BE2C (cell line): Measurements from ENCODE around the gene PHLDB1.
A peak's percentile ranks its signal among the peaks of the same experiment; 100 is the strongest.
"Not testable (repeated sequence)": the region's sequence is repeated elsewhere in the genome, so short reads cannot be mapped to it uniquely, and the experiment has no call there.

Experiments used
- DNase-seq: peaks from one replicate; pipeline ENCODE4 v3.0.0-alpha.2; 2020
- H3K27me3 ChIP-seq: fragments of 250-450 bp; sonication (Bioruptor Pico); 2 replicates; pipeline ENCODE4 v1.5.1; 2020; ENCODE audit warnings: mild to moderate bottlenecking
- H3K36me3 ChIP-seq: fragments of 250-450 bp; sonication (Bioruptor Pico); 2 replicates; pipeline ENCODE4 v1.5.1; 2020; ENCODE audit warnings: mild to moderate bottlenecking
- H3K4me1 ChIP-seq: fragments of 250-450 bp; sonication (Bioruptor Pico); 2 replicates; pipeline ENCODE4 v1.5.1; 2020
- H3K4me3 ChIP-seq: 2 replicates; pipeline ENCODE4 v1.5.1; 2011; ENCODE audit warnings: low read depth, low read length
- H3K9me3 ChIP-seq: fragments of 250-450 bp; sonication (Bioruptor Pico); 2 replicates; pipeline ENCODE4 v1.5.1; 2020
- TF ChIP-seq, protein P1 (sequence below): IDR thresholded peaks from 2 replicates; pipeline ENCODE4 v1.5.1; 2012; ENCODE audit warnings: mild to moderate bottlenecking, low read depth, low read length

The PHLDB1 gene

GRCh38 chr11:118592616-118593367 lies 14.6 kb upstream of the PHLDB1 start:
- Histone ChIP-seq H3K36me3 (peaks cover 74% of the 10 kb centered on the region), H3K4me1 (peaks cover 21% of the 10 kb centered on the region), H3K9me3 (no peaks in the 10 kb centered on the region), H3K27me3 (no peaks in the 10 kb centered on the region), H3K4me3 (no peak overlapping the region)
- TF ChIP-seq, protein P1, sequence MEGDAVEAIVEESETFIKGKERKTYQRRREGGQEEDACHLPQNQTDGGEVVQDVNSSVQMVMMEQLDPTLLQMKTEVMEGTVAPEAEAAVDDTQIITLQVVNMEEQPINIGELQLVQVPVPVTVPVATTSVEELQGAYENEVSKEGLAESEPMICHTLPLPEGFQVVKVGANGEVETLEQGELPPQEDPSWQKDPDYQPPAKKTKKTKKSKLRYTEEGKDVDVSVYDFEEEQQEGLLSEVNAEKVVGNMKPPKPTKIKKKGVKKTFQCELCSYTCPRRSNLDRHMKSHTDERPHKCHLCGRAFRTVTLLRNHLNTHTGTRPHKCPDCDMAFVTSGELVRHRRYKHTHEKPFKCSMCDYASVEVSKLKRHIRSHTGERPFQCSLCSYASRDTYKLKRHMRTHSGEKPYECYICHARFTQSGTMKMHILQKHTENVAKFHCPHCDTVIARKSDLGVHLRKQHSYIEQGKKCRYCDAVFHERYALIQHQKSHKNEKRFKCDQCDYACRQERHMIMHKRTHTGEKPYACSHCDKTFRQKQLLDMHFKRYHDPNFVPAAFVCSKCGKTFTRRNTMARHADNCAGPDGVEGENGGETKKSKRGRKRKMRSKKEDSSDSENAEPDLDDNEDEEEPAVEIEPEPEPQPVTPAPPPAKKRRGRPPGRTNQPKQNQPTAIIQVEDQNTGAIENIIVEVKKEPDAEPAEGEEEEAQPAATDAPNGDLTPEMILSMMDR = no peak
- DNase-seq = no peak

GRCh38 chr11:118594984-118595383 lies 12.4 kb upstream of the PHLDB1 start:
- not testable (repeated sequence) for H3K9me3 ChIP-seq, H3K27me3 ChIP-seq, H3K4me3 ChIP-seq
- Histone ChIP-seq H3K4me1 (peaks cover 21% of the 10 kb centered on the region), H3K36me3 (peaks cover 75% of the 10 kb centered on the region)
- DNase-seq = peak; percentile 28
- TF ChIP-seq, protein P1 = peak; percentile 74

GRCh38 chr11:118596224-118597146 lies 10.9 kb upstream of the PHLDB1 start:
- Histone ChIP-seq H3K27me3 (no peaks in the 10 kb centered on the region), H3K4me3 (no peak overlapping the region), H3K36me3 (peaks cover 72% of the 10 kb centered on the region), H3K4me1 (peaks cover 21% of the 10 kb centered on the region), H3K9me3 (no peaks in the 10 kb centered on the region)
- DNase-seq = peak; percentile 55
- TF ChIP-seq, protein P1 = no peak

GRCh38 chr11:118597556-118597955 lies 9.9 kb upstream of the PHLDB1 start:
- Histone ChIP-seq H3K4me1 (peaks cover 21% of the 10 kb centered on the region), H3K36me3 (peaks cover 76% of the 10 kb centered on the region), H3K4me3 (no peak overlapping the region), H3K9me3 (no peaks in the 10 kb centered on the region), H3K27me3 (no peaks in the 10 kb centered on the region)
- TF ChIP-seq, protein P1 = no peak
- DNase-seq = no peak

DNA sequence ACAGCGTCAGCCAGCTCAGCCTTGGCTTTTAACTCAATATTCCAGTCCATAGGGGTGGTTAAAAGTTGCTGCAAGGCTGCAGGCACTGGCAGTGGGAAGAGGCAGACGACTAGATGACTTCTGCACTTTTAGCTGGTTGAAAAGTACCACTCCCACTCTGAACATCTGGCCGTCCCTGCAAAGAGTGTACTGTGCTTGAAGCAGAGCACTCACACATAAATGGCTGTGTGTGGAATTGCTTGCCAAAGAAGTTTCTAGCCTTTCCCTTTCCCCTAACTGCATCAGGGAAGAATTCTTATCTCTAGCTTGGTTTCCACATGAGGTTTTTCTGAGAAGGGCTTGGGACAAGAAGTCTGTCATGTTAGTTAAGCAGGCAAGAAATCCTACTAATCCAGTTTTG lies 5.1 kb upstream of the PHLDB1 start:
- peaks cover 49% of the 10 kb centered on the region for H3K36me3 ChIP-seq
- H3K27me3 ChIP-seq = no peaks in the 10 kb centered on the region
- TF ChIP-seq, protein P1 = no peak
- no peak overlapping the region for H3K4me3 ChIP-seq
- DNase-seq = no peak
- H3K9me3 ChIP-seq = no peaks in the 10 kb centered on the region
- peaks cover 27% of the 10 kb centered on the region for H3K4me1 ChIP-seq

- Histone ChIP-seq H3K4me1 (peaks cover 25% of the 10 kb centered on the region), H3K36me3 (peaks cover 38% of the 10 kb centered on the region)
- DNase-seq, H3K4me3 ChIP-seq, H3K27me3 ChIP-seq, H3K9me3 ChIP-seq: not testable (repeated sequence)
Measured at GRCh38 chr11:118603709-118604108, 3.7 kb upstream of the PHLDB1 start.
